H1 (cell line): Measurements from ENCODE around the gene MRPL11. TPM values are rescaled to one million over a fixed set of nuclear protein-coding genes. Genes with fewer than 3 reads are reported as not detected.

ENCODE experiments used
- ASH2L ChIP-seq: fragments of 200-600, 300-600 bp; sonication (generic); IDR thresholded peaks from one replicate; pipeline ENCODE4 v1.7.1; 2017; ENCODE audit warnings: low read length
- CREB1 ChIP-seq: IDR thresholded peaks from 2 replicates; pipeline ENCODE4 v1.6.1; 2012; ENCODE audit warnings: inconsistent platforms
- E2F6 ChIP-seq: IDR thresholded peaks from 2 replicates; pipeline ENCODE4 v1.6.1; 2012; ENCODE audit warnings: inconsistent platforms
- EP300 ChIP-seq, 2 experiments: IDR thresholded peaks; 1 replicate in 1 of 2; 2 replicates in 1 of 2; pipeline ENCODE4 v1.6.1; 2011 to 2012; ENCODE audit warnings: low read depth in 2 of 2, low read length in 2 of 2, mild to moderate bottlenecking in 2 of 2, borderline replicate concordance in 1 of 2, inconsistent platforms in 1 of 2, moderate library complexity in 1 of 2
- GTF2F1 ChIP-seq: IDR thresholded peaks from 2 replicates; pipeline ENCODE4 v1.6.1; 2012; ENCODE audit warnings: low read depth, low read length, improper control_type of control experiment, borderline replicate concordance
- HDAC2 ChIP-seq, 2 experiments: fragments of 300-600 bp in 1 of 2; sonication (generic) in 1 of 2; IDR thresholded peaks; 2 replicates each; pipeline ENCODE4 v1.6.1; 2011 to 2012; ENCODE audit warnings: low read depth in 2 of 2, low read length in 2 of 2, mild to moderate bottlenecking in 2 of 2, moderate library complexity in 2 of 2, borderline replicate concordance in 1 of 2, inconsistent platforms in 1 of 2
- KDM1A ChIP-seq: fragments of 200-600, 300-600 bp; sonication (generic); IDR thresholded peaks from 2 replicates; pipeline ENCODE4 v1.7.1; 2016; ENCODE audit warnings: mild to moderate bottlenecking, low read length, borderline replicate concordance
- KDM4A ChIP-seq: IDR thresholded peaks from one replicate; pipeline ENCODE4 v1.7.1; 2012; ENCODE audit warnings: low read depth, mild to moderate bottlenecking, moderate library complexity, low read length, inconsistent platforms; ENCODE audit not compliant: severe bottlenecking
- POLR2AphosphoS5 ChIP-seq: IDR thresholded peaks from 2 replicates; pipeline ENCODE4 v1.6.1; 2011; ENCODE audit warnings: low read depth, low read length
- RBBP5 ChIP-seq: IDR thresholded peaks from 2 replicates; pipeline ENCODE4 v1.7.1; 2012; ENCODE audit warnings: low read depth, mild to moderate bottlenecking, inconsistent platforms, low read length, moderate library complexity, borderline replicate concordance
- RNF2 ChIP-seq: fragments of 200-900, 300-1000 bp; sonication (generic); IDR thresholded peaks from 2 replicates; pipeline ENCODE4 v1.7.1; 2016; ENCODE audit warnings: borderline replicate concordance, low read depth, mild to moderate bottlenecking, antibody characterized with exemption, low read length; ENCODE audit not compliant: poor library complexity, severe bottlenecking; ENCODE audit errors: missing control alignments
- SAP30 ChIP-seq: fragments of 300-600 bp; sonication (generic); IDR thresholded peaks from 2 replicates; pipeline ENCODE4 v1.7.1; 2012; ENCODE audit warnings: low read length, moderate library complexity, mild to moderate bottlenecking, inconsistent platforms; ENCODE audit not compliant: insufficient read depth, insufficient replicate concordance
- SIN3A ChIP-seq, 2 experiments: IDR thresholded peaks in 1 of 2; conservative IDR thresholded peaks in 1 of 2; 2 replicates each; pipeline ENCODE4 v1.6.1; 2011 to 2012; ENCODE audit warnings: low read length in 2 of 2, improper control_type of control experiment in 1 of 2, low read depth in 1 of 2, mild to moderate bottlenecking in 1 of 2
- SP1 ChIP-seq: IDR thresholded peaks from 2 replicates; pipeline ENCODE4 v1.6.1; 2011; ENCODE audit warnings: low read depth, low read length
- SP2 ChIP-seq: IDR thresholded peaks from 2 replicates; pipeline ENCODE4 v1.6.1; 2012; ENCODE audit warnings: mild to moderate bottlenecking, low read length, inconsistent platforms
- SRF ChIP-seq: IDR thresholded peaks from 2 replicates; pipeline ENCODE4 v1.6.1; 2011; ENCODE audit warnings: mild to moderate bottlenecking, low read depth, low read length, moderate library complexity
- TAF1 ChIP-seq: IDR thresholded peaks from 2 replicates; pipeline ENCODE4 v1.6.1; 2011; ENCODE audit warnings: mild to moderate bottlenecking, low read depth, low read length
- TBP ChIP-seq: IDR thresholded peaks from 2 replicates; pipeline ENCODE4 v1.6.1; 2011; ENCODE audit warnings: low read depth, low read length, improper control_type of control experiment
- USF2 ChIP-seq: IDR thresholded peaks from 2 replicates; pipeline ENCODE4 v1.6.1; 2011; ENCODE audit warnings: low read length, improper control_type of control experiment
- YY1 ChIP-seq: IDR thresholded peaks from 2 replicates; pipeline ENCODE4 v1.6.1; 2011; ENCODE audit warnings: low read depth, mild to moderate bottlenecking, low read length
- polyA plus RNA-seq, 7 experiments: library from polyadenylated mRNA; depleted of rRNA in 3 of 7; stranded (reverse) in 5 of 7; unstranded in 2 of 7; fragments of >200 nt in 5 of 7; fragments of 200-250 nt in 2 of 7; gene quantifications; 1 replicate in 5 of 7; 2 replicates in 1 of 7; 4 replicates in 1 of 7; pipeline versions ENCODE4 v1.2.1 to v1.2.3, GENCODE V29; 2011 to 2013; ENCODE audit warnings: missing spikeins in 2 of 7, mixed read lengths in 2 of 7
- total RNA-seq: library from RNA; stranded (reverse); fragmentation: NEBNext Ultra II Directional; extraction: Animal tissue kit (Norgen Biotek cat#: 25700); gene quantifications from 2 replicates; pipeline ENCODE4 v1.2.1, GENCODE V29; 2021

MRPL11 gene
- total and polyA plus RNA-seq, 2 of the 8 experiments (the other 6 are each of a cell fraction or from before 2014, with no cell fraction given): 105 to 141 TPM

GRCh38 chr11:66480117-66480938 lies 41.7 kb upstream of the MRPL11 start, which contains the start of gene DPP3 (continued):
- TF ChIP-seq RNF2 (no peak), SP1 (peak; percentile 88), YY1 (peak; percentile 7; the same call in 1 of the 2 replicates), SP2 (peak; percentile 56), CREB1 (peak; percentile 64), E2F6 (peak; percentile 60; the same call in 1 of the 2 replicates), KDM4A (peak; percentile 6), GTF2F1 (no peak), POLR2AphosphoS5 (0 out of 2 replicates have a peak, but pooled peaks have one; percentile 72), SRF (no peak), USF2 (no peak; the same call in 1 of the 2 replicates), ASH2L (peak; percentile 69), TBP (peak; percentile 88), SAP30 (peak; percentile 66), RBBP5 (peak; percentile 95), EP300 (IDR thresholded peaks at IDR 0.05; ENCODE audit: borderline replicate concordance in 1 of 2, low read depth in 2 of 2, low read length in 2 of 2) (0 out of 3 replicates have a peak, but pooled peaks of 1 of the 2 experiments have one; percentile 2), HDAC2 (IDR thresholded peaks at IDR 0.05; ENCODE audit: borderline replicate concordance in 1 of 2, low read depth in 2 of 2, low read length in 2 of 2) (peak in 1 of 2 experiments; percentile 74; a peak in 2 of 4 replicates), TAF1 (peak; percentile 77), SIN3A (conservative IDR thresholded peaks at IDR 0.05 in 1 of 2, IDR thresholded peaks at IDR 0.05 in 1 of 2; ENCODE audit: low read depth in 1 of 2, low read length in 2 of 2) (peak; percentile 94 to 95), KDM1A (peak; percentile 98)
